ENCODE data around the gene MLXIP.

DNA sequence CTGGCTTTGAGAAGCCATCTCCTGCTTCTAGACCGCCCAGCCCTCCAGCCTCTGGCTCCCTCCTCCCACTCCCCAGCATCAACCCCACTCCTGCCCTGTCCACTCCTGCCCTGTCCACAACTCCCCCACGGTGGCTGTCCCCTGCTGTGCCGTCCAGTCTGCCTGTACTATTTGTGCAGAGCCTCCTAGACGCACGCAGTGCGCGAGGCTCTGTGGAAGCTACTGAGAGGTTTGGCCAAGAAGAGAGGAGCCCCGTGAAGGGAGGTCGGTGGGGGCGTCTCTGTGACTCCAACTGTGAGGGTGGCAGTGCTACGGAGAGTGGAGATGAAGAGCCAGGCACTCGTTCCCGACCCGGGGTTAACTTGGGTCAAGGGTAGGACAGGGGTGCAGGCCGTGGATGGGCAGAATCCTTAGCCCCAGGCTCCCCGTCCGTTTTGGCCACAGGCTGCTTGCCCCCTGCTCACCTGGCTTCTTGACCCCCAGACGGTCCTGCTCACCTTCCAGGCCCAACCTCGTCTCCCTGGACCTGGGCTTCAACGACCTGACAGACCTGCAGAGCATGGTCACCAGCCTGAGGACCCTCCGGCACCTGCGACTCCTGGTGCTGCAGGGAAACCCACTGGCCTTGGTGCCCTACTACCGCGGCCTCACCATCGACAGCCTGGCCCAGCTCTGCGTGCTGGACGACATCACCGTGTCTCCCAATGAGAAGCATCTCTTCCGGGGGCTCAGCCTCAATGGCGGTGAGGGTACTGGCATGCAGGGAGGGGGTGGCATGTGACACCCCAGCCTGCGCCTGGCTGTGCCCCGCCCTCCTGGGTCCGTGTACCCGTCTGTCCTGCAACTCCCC lies 111.3 kb downstream of the MLXIP start:
- TF ChIP-seq, protein P1, sequence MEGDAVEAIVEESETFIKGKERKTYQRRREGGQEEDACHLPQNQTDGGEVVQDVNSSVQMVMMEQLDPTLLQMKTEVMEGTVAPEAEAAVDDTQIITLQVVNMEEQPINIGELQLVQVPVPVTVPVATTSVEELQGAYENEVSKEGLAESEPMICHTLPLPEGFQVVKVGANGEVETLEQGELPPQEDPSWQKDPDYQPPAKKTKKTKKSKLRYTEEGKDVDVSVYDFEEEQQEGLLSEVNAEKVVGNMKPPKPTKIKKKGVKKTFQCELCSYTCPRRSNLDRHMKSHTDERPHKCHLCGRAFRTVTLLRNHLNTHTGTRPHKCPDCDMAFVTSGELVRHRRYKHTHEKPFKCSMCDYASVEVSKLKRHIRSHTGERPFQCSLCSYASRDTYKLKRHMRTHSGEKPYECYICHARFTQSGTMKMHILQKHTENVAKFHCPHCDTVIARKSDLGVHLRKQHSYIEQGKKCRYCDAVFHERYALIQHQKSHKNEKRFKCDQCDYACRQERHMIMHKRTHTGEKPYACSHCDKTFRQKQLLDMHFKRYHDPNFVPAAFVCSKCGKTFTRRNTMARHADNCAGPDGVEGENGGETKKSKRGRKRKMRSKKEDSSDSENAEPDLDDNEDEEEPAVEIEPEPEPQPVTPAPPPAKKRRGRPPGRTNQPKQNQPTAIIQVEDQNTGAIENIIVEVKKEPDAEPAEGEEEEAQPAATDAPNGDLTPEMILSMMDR (IDR thresholded peaks at IDR 0.05): no peak
- TF ChIP-seq POLR2A (IDR thresholded peaks at IDR 0.05): no peak
